Gastrocnemius medialis (tissue), 4 donors: ENCODE data around the gene C10orf90. TPM values are rescaled to one million over a fixed set of nuclear protein-coding genes. Genes with fewer than 3 reads are reported as not detected.

Experiments used
- ATAC-seq, 2 donors: fragments of 150-250 bp; one replicate each; pipeline ENCODE4 v1.9.1; 2016
- DNase-seq, 2 donors: peaks; one replicate each; pipeline ENCODE4 v3.0.0-alpha.2; 2019
- H3K27ac ChIP-seq, 4 donors: fragments of 200-600 bp; sonication (generic); 1 replicate in 1 of 4; 2 replicates in 3 of 4; pipeline ENCODE4 v1.5.1; 2016 to 2018; ENCODE audit warnings: mild to moderate bottlenecking in 2 of 4, moderate library complexity in 1 of 4
- H3K27me3 ChIP-seq, 3 donors: fragments of 200-600 bp; sonication (generic) in 2 of 3; 1 replicate in 1 of 3; 2 replicates in 2 of 3; pipeline versions ENCODE4 v1.5.1 to v1.6.0; 2016 to 2019; ENCODE audit warnings: mild to moderate bottlenecking in 1 of 3, moderate library complexity in 1 of 3
- H3K36me3 ChIP-seq, 2 donors: fragments of 200-600 bp; sonication (generic) in 1 of 2; one replicate each; pipeline ENCODE4 v1.5.1; 2017 to 2018
- H3K4me1 ChIP-seq, 2 donors: fragments of 200-600 bp; sonication (generic) in 1 of 2; one replicate each; pipeline ENCODE4 v1.5.1; 2016 to 2017; ENCODE audit warnings: mild to moderate bottlenecking in 2 of 2
- H3K4me3 ChIP-seq, 4 donors: fragments of 200-600 bp; sonication (generic) in 3 of 4; 1 replicate in 1 of 4; 2 replicates in 3 of 4; pipeline ENCODE4 v1.5.1; 2016 to 2019; ENCODE audit warnings: mild to moderate bottlenecking in 2 of 4
- H3K9me3 ChIP-seq, 3 donors: fragments of 200-600 bp; sonication (generic) in 2 of 3; 1 replicate in 1 of 3; 2 replicates in 2 of 3; pipeline ENCODE4 v1.5.1; 2016 to 2019
- CTCF ChIP-seq, 5 experiments: fragments of 450-650 bp in 3 of 5; fragments of 200-600 bp in 2 of 5; sonication (generic) in 2 of 5; IDR thresholded peaks in 4 of 5; conservative IDR thresholded peaks in 1 of 5; 1 replicate in 4 of 5; 2 replicates in 1 of 5; pipeline ENCODE4 v1.5.1; 2016 to 2019; ENCODE audit warnings: antibody characterized with exemption in 5 of 5, mild to moderate bottlenecking in 3 of 5, moderate library complexity in 3 of 5
- POLR2A ChIP-seq, 2 donors: fragments of 450-650 bp; IDR thresholded peaks; one replicate each; pipeline ENCODE4 v1.6.1; 2017; ENCODE audit warnings: antibody characterized with exemption in 2 of 2, mild to moderate bottlenecking in 2 of 2, moderate library complexity in 2 of 2
- in situ Hi-C, 4 donors: fragments of 200-750 bp; cut with MboI; loops; one replicate each; pipeline versions ENCODE4 v1.15.0 to v1.8.0; 2017; ENCODE audit warnings: low sequenced_read_pairs in 4 of 4
- intact Hi-C: fragments of 100-400 bp; cut with DNase I; formaldehyde crosslinking; loops from one replicate; pipeline ENCODE4 v1.15.1; 2023; ENCODE audit warnings: low total_unique reads
- total RNA-seq, 4 donors: library from RNA; depleted of rRNA; stranded (reverse); fragments of >200 nt; gene quantifications; one replicate each; pipeline versions ENCODE4 v1.1.0 to v1.2.3, GENCODE V29; 2016

C10orf90 gene
- total RNA-seq, 4 donors from 2014 or later, result not detected

- Histone ChIP-seq H3K4me3 (no peak overlapping the region), H3K27ac (no peak overlapping the region), H3K36me3 (no peaks in the 10 kb centered on the region), H3K9me3 (no peaks in the 10 kb centered on the region), H3K4me1 (no peaks in the 10 kb centered on the region), H3K27me3 (no peaks in the 10 kb centered on the region)
- DNase-seq (no peak), ATAC-seq (no peak)
- in situ Hi-C loops (no loop called here), intact Hi-C loops (no loop called here)
- TF ChIP-seq CTCF (IDR thresholded peaks at IDR 0.05 in 4 of 5, conservative IDR thresholded peaks at IDR 0.05 in 1 of 5) (no peak), POLR2A (IDR thresholded peaks at IDR 0.05) (no peak)
Measured at GRCh38 chr10:126576336-126576735, 94.2 kb downstream of the C10orf90 start.

- H3K27ac ChIP-seq, result no peak overlapping the region
- DNase-seq (no peak), ATAC-seq (no peak)
- TF ChIP-seq CTCF (IDR thresholded peaks at IDR 0.05 in 4 of 5, conservative IDR thresholded peaks at IDR 0.05 in 1 of 5) (no peak), POLR2A (IDR thresholded peaks at IDR 0.05) (no peak)
- H3K4me1 ChIP-seq, result no peaks in the 10 kb centered on the region
- no peak overlapping the region for H3K4me3 ChIP-seq
- intact Hi-C loops, result no loop called here
- in situ Hi-C loops, result no loop called here
- no peaks in the 10 kb centered on the region for H3K27me3 ChIP-seq
- no peaks in the 10 kb centered on the region for H3K9me3 ChIP-seq
- H3K36me3 ChIP-seq, result no peaks in the 10 kb centered on the region
Measured at GRCh38 chr10:126570621-126571602, 99.6 kb downstream of the C10orf90 start.

- no peaks in the 10 kb centered on the region for H3K9me3 ChIP-seq
- no peaks in the 10 kb centered on the region for H3K4me1 ChIP-seq
- no peaks in the 10 kb centered on the region for H3K36me3 ChIP-seq
- H3K4me3 ChIP-seq, result no peak overlapping the region
- intact Hi-C loops, result no loop called here
- DNase-seq (no peak), ATAC-seq (no peak)
- no peaks in the 10 kb centered on the region for H3K27me3 ChIP-seq
- TF ChIP-seq POLR2A (IDR thresholded peaks at IDR 0.05) (no peak), CTCF (IDR thresholded peaks at IDR 0.05 in 4 of 5, conservative IDR thresholded peaks at IDR 0.05 in 1 of 5) (no peak)
- no peak overlapping the region for H3K27ac ChIP-seq
- in situ Hi-C loops, result no loop called here
Measured at GRCh38 chr10:126570245-126570570, 100.3 kb downstream of the C10orf90 start.

GRCh38 chr10:126569513-126570244, 100.8 kb downstream of the C10orf90 start:
- Histone ChIP-seq H3K36me3 (no peaks in the 10 kb centered on the region), H3K27me3 (no peaks in the 10 kb centered on the region), H3K4me1 (no peaks in the 10 kb centered on the region), H3K27ac (no peak overlapping the region), H3K9me3 (no peaks in the 10 kb centered on the region), H3K4me3 (no peak overlapping the region)
- in situ Hi-C loops (no loop called here), intact Hi-C loops (no loop called here)
- DNase-seq (no peak), ATAC-seq (no peak)
- no peak for TF ChIP-seq CTCF (IDR thresholded peaks at IDR 0.05 in 4 of 5, conservative IDR thresholded peaks at IDR 0.05 in 1 of 5)
- TF ChIP-seq POLR2A (IDR thresholded peaks at IDR 0.05), result no peak
